Measurements from ENCODE around the gene OLFML2A.

The OLFML2A gene

DNA sequence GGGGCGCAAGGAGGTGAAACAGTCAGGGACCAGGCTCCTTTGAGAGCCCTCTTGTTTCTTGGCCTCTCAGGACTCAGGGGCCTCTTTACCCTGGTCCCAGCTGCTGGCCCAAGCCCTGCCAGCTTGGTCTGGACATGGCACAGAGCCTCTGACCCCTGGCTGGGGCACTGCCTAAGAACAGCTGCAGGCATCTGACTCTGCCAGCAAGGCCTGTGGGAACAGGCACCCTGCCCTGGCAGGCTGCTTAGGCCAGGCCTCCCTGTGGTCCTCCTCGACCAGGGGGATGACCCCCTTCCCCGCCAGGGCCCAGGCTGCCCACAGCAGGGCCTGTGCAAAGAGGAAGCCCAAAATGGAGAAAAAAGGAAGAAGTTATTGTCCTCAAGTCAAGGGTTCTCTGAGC is 25.5 kb downstream of the OLFML2A start:
- Histone ChIP-seq H3K4me3 (no peak overlapping the region), H3K27me3 (ENCODE audit: low read depth) (no peaks in the 10 kb centered on the region), H3K36me3 (replicated peaks) (no peaks in the 10 kb centered on the region), H3K9me3 (no peaks in the 10 kb centered on the region), H3K4me1 (no peaks in the 10 kb centered on the region)
- no peak for DNase-seq (ENCODE audit: low spot score in 2 of 2)
- in situ Hi-C loops (cut with MboI; ENCODE audit: low sequenced_read_pairs) = no loop called here

DNA sequence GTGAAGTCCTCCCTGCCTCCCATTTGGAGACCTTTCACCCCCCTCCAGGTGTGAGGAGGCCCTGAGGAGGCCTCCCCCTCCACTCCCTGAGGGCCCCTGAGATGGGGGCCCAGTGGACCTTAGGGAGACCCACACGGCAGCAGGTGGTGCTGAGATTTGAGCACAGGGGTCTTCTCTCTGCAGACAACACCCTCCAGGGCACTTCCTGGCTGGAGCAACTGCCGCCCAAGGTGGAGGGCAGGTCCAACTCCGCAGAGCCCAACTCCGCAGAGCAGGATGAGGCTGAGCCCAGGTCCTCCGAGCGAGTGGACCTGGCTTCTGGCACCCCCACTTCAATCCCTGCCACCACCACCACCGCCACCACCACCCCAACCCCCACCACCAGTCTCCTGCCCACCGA is 27.0 kb downstream of the OLFML2A start:
- no peaks in the 10 kb centered on the region for H3K4me1 ChIP-seq
- in situ Hi-C loops (cut with MboI; ENCODE audit: low sequenced_read_pairs) = no loop called here
- no peaks in the 10 kb centered on the region for H3K36me3 ChIP-seq (replicated peaks)
- H3K27me3 ChIP-seq (ENCODE audit: low read depth) = no peaks in the 10 kb centered on the region
- no peaks in the 10 kb centered on the region for H3K9me3 ChIP-seq
- no peak overlapping the region for H3K4me3 ChIP-seq
- no peak for DNase-seq (ENCODE audit: low spot score in 2 of 2)

DNA sequence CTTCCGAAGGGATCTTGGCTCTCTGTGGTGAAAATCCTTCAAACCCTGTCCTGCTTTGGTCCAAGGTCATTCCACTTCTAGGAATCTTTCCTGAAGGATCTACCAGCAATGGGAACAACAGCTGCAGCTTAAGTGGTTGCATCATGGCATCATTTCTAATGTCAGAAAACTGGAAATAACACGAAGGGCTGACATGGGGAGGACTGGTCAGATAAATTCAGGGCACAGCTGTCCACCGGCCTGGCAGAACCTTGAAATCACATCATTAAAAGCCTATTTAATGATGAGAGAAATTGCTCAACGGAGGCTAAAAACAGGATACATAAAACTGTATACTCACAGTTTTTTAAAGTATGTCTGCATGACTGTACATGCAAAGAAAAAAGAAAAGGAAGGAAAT is 28.3 kb downstream of the OLFML2A start:
- DNase-seq (ENCODE audit: low spot score in 2 of 2) = no peak
- no peaks in the 10 kb centered on the region for H3K4me1 ChIP-seq
- H3K36me3 ChIP-seq (replicated peaks) = no peaks in the 10 kb centered on the region
- no peaks in the 10 kb centered on the region for H3K9me3 ChIP-seq
- in situ Hi-C loops (cut with MboI; ENCODE audit: low sequenced_read_pairs) = no loop called here
- H3K27me3 ChIP-seq (ENCODE audit: low read depth) = no peaks in the 10 kb centered on the region
- no peak overlapping the region for H3K4me3 ChIP-seq

DNA sequence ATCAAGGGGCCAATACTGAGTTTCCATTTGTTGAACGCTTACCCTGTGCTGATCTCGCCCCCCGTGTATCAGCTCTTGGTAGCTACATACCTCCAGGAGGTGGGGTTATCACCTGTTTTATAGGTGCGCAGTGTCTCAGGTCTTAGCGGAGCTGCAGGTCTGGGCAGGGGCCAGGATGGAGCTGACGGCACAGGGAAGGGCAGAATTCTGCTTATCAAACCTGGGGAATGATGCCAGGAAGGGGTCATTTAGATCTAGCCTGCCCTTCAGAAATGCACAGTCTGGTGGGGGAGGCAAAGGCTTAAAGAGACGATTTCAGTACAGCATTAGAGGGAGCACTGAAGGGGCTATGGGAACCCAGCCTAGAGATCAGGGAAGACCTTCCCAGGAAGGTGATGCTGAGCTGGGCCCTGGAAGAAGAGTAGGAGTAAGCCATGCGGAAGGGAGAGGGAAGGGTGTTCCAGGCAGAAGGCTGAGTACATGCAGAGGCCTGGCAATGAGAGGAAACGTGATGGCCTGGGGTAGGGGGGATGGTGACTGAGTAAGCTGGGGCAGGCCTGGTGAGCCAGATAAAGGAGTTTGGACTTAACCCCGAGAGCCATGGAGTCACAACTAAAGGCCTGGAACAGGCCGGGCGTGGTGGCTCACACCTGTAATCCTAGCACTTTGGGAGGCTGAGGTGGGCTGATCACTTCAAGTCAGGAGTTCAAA is 31.5 kb downstream of the OLFML2A start:
- no peak for DNase-seq (ENCODE audit: low spot score in 2 of 2)
- H3K4me3 ChIP-seq = no peak overlapping the region
- H3K4me1 ChIP-seq = no peaks in the 10 kb centered on the region
- H3K36me3 ChIP-seq (replicated peaks) = no peaks in the 10 kb centered on the region
- in situ Hi-C loops (cut with MboI; ENCODE audit: low sequenced_read_pairs) = no loop called here
- no peaks in the 10 kb centered on the region for H3K27me3 ChIP-seq (ENCODE audit: low read depth)
- no peaks in the 10 kb centered on the region for H3K9me3 ChIP-seq

DNA sequence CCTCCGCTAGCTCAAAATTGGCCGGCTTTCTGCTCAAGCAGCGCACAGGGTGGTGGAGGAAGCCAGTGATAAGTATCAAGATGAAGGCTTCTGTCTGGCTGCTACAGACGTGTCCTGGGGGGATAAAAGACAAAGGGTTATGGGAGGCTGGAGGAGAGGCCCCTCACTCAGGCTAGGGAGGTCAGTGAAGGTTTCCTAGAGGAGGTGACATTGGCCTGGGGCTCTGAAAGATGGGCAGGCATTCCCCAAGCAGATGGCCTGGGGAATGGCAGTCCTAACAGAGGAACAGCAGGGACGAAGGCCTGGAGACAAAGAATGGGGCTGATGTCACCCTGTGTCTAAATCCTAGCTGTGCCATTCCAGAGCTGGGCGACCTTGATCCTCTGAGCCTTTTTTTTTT is 32.3 kb downstream of the OLFML2A start:
- H3K27me3 ChIP-seq (ENCODE audit: low read depth) = no peaks in the 10 kb centered on the region
- no peaks in the 10 kb centered on the region for H3K4me1 ChIP-seq
- H3K9me3 ChIP-seq = no peaks in the 10 kb centered on the region
- no peaks in the 10 kb centered on the region for H3K36me3 ChIP-seq (replicated peaks)
- in situ Hi-C loops (cut with MboI; ENCODE audit: low sequenced_read_pairs) = no loop called here
- H3K4me3 ChIP-seq = no peak overlapping the region
- DNase-seq (ENCODE audit: low spot score in 2 of 2) = no peak

DNA sequence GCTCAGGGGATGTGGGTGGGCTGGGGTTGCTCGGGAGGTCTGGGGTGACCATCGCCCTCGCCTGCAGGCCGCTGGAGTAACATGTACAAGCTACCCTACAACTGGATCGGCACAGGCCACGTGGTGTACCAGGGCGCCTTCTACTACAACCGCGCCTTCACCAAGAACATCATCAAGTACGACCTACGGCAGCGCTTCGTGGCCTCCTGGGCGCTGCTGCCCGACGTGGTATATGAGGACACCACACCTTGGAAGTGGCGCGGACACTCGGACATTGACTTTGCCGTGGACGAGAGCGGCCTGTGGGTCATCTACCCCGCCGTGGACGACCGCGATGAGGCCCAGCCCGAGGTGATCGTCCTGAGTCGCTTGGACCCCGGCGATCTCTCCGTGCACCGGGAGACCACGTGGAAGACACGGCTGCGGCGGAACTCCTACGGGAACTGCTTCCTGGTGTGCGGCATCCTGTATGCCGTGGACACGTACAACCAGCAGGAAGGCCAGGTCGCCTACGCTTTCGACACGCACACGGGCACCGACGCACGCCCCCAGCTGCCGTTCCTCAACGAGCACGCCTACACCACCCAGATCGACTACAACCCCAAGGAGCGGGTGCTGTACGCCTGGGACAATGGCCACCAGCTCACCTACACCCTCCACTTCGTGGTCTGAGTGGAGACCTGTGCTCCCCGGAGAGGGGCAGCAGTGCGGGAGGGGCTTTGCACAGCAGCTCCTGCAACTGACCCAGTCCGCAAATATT is 33.0 kb downstream of the OLFML2A start:
- no peaks in the 10 kb centered on the region for H3K4me1 ChIP-seq
- in situ Hi-C loops (cut with MboI; ENCODE audit: low sequenced_read_pairs) = no loop called here
- H3K9me3 ChIP-seq = no peaks in the 10 kb centered on the region
- H3K27me3 ChIP-seq (ENCODE audit: low read depth) = no peaks in the 10 kb centered on the region
- no peak overlapping the region for H3K4me3 ChIP-seq
- H3K36me3 ChIP-seq (replicated peaks) = no peaks in the 10 kb centered on the region
- no peak for DNase-seq (ENCODE audit: low spot score in 2 of 2)

DNA sequence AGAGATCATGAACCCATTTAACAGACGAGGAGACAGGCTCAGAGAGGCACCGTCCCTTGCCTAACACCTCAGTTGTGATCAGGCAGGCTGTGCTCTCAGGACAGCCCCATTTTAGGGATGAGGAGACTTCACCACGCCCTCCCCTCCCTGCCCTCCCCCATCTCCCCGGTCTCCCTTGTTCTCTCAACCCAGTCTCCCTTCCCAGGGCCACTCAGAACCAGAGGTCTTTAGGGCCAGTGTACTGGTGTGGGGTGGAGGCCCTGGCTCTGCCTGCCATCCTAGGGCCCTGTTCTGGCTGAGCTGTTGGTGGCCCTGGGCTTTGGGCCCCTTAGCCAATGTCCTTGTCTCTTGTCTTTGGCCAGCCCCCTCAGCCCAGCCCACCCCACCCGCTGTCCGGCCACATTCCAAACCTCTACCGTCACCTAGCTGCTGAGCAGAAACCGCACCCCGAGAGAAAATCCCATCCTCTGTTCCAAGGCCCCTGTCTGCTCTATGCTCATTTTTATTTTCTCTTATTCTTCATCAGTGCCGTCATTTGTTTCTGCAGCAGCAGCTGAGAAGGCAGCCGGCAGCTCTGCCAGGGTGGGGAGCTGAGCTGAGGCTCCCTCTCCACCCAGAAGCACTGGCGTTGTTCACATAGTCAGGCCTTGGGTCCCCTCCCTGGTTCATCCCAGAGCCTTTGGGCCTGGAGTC is 33.9 kb downstream of the OLFML2A start:
- Histone ChIP-seq H3K9me3 (no peaks in the 10 kb centered on the region), H3K27me3 (ENCODE audit: low read depth) (no peaks in the 10 kb centered on the region), H3K4me1 (no peaks in the 10 kb centered on the region), H3K36me3 (replicated peaks) (no peaks in the 10 kb centered on the region), H3K4me3 (no peak overlapping the region)
- DNase-seq (ENCODE audit: low spot score in 2 of 2) = peak in 1 of 2 experiments; percentile 31
- in situ Hi-C loops (cut with MboI; ENCODE audit: low sequenced_read_pairs) = no loop called here

DNA sequence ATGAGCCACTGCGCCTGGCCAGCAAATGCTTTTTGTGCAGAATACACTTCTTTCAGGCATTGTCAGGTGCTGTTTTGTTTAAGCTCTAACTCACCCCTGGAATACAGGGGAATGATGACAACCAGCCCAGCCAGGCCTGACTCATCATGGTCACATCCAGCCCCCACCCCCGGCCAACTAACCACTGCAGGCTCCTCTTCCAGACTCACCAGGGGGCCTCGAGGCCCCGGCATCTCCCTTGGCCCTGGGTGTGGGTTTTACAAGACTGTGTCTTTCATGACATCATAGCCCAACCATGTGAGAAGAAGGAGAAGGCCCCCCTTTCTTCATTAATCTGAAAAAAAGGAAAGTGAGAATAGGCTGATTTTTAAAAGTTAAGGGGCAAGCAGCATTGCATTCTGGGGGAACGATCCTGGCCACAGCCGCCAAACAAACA is 35.5 kb downstream of the OLFML2A start:
- Histone ChIP-seq H3K4me3 (no peak overlapping the region), H3K9me3 (no peaks in the 10 kb centered on the region), H3K27me3 (ENCODE audit: low read depth) (no peaks in the 10 kb centered on the region), H3K4me1 (no peaks in the 10 kb centered on the region), H3K36me3 (replicated peaks) (no peaks in the 10 kb centered on the region)
- peak in 1 of 2 experiments; percentile 43 for DNase-seq (ENCODE audit: low spot score in 2 of 2)
- in situ Hi-C loops (cut with MboI; ENCODE audit: low sequenced_read_pairs) = no loop called here

DNA sequence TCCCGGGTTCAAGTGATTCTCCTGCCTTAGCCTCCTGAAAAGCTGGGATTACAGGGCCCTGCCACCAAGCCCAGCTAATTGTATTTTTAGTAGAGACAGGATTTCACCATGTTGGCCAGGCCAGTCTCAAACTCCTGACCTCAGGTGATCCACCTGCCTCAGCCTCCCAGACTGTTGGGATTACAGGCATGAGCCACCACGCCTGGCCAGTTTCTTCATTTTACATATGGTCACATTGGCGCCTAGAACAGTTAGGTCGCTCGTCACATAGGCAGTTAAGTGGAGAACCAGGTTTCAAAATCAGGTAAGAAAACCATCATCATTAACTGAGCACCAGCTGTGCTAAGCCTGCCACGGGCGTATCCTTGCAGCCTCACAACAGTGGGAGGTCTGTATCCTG is 36.1 kb downstream of the OLFML2A start:
- no peaks in the 10 kb centered on the region for H3K27me3 ChIP-seq (ENCODE audit: low read depth)
- no peak overlapping the region for H3K4me3 ChIP-seq
- in situ Hi-C loops (cut with MboI; ENCODE audit: low sequenced_read_pairs) = no loop called here
- H3K4me1 ChIP-seq = no peaks in the 10 kb centered on the region
- H3K9me3 ChIP-seq = no peaks in the 10 kb centered on the region
- no peaks in the 10 kb centered on the region for H3K36me3 ChIP-seq (replicated peaks)
- DNase-seq (ENCODE audit: low spot score in 2 of 2) = no peak

DNA sequence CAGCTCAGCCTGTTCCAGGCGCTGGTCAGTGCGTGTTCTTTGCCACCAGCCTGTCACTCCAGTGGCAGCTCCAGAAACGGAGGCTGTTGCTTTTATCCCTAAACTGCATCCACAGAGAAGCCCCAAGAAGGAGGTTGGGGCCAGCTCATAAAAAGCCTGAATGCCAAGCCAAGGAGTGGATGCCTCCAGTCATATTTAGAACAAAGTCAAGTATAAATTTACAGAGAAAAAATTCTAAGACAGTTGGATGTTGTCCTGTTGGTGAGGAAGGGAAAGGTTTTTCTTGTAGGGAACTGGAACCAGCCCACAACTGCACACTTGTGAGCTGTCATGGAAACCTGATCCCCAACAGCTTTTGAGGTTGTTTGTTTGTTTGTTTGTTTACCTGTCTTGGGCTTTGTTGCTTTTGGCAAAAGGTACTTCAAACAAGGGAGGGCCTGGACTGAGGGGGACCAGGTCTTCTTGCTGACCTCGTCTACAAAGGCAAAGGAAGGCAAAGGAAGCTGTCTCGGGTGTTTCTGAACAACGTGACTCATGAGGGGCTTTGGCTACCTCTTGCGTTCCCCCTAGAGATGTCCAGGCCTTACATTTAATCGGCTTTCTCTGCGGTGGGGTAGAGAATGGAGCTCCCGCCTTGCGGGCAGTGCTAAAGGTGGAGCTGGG is 36.7 kb downstream of the OLFML2A start:
- no peak for DNase-seq (ENCODE audit: low spot score in 2 of 2)
- H3K36me3 ChIP-seq (replicated peaks) = no peaks in the 10 kb centered on the region
- no peaks in the 10 kb centered on the region for H3K4me1 ChIP-seq
- H3K4me3 ChIP-seq = no peak overlapping the region
- no peaks in the 10 kb centered on the region for H3K27me3 ChIP-seq (ENCODE audit: low read depth)
- in situ Hi-C loops (cut with MboI; ENCODE audit: low sequenced_read_pairs) = no loop called here
- no peaks in the 10 kb centered on the region for H3K9me3 ChIP-seq

DNA sequence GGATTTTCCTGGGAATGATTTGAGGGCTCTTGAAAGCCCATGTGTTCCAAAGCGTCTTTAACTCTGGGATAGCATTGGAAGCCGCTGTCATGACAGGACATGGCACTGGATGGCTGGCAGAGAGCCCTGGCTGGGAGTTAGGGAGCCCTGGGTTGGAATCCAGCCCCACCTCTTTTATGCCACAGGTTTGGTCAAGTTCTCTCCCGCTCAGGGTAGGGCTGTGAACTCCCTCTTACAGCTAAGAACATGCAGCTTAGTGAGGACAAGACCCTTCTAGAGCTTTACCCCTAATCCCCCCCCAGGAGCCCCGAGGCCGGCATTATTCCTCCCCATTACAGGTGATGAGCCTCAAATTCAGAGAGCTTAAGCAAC is 37.2 kb downstream of the OLFML2A start:
- DNase-seq (ENCODE audit: low spot score in 2 of 2) = no peak
- H3K4me1 ChIP-seq = no peaks in the 10 kb centered on the region
- in situ Hi-C loops (cut with MboI; ENCODE audit: low sequenced_read_pairs) = no loop called here
- no peaks in the 10 kb centered on the region for H3K27me3 ChIP-seq (ENCODE audit: low read depth)
- H3K4me3 ChIP-seq = no peak overlapping the region
- H3K36me3 ChIP-seq (replicated peaks) = no peaks in the 10 kb centered on the region
- no peaks in the 10 kb centered on the region for H3K9me3 ChIP-seq

DNA sequence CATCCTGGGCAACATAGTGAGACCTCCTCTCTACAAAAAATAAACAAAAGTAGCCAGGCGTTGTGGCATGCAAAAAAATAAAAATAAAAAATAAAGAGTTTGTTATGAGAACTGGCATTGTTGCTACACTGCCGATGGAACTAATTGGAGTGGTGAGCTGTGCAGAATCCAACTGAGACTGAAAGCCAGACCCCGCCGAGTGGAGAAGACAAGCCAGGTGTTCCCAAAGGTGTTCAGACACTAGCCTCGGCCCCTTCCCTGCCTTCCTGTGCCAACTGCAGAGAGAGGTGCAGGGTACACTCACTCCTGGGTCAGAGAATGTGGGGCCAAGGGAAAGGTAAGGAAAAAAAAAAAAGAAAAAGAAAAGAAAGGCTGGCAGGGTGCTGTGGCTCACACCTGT is 38.7 kb downstream of the OLFML2A start:
- in situ Hi-C loops (cut with MboI; ENCODE audit: low sequenced_read_pairs) = no loop called here

DNA sequence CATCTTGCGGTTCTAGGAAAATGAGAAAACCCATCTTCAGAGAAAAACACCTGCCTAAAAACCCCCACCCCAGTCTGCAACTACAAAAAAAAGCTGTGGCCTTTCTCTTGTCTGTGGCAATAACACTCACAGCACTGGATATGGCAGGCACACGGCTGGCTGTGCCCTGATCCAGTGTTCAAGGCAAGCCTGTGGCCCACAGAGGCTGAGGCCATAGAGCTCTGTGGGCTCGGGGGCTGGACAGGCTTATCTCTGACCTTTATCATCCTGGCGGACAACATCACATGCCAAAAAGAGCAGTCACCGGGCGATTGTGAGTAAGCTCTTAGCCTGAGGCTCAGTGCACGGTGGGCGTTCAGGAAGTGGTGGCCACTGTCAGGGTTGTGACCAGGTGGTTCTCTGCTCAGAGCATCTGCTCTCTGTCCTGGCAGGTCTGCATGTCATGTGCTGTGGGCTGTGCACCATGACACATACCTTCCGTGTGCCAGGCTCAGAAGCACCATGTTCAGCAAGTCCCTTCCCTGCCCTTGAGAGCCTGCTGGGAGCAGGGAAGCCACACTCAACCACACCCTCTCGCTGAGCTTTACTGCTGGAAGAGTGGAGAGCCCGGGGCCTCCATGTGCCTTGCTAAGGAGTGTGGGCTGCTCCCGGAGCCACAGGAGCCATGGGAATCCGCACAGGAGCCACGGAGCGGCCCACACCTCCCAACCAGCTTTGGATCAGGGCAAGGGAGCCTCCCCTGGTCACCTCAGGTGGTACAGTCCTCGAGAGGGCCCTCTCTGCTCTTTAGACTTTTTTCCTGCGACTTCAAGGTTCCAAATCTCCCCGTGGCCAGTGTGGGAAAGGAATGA is 41.7 kb downstream of the OLFML2A start:
- no peaks in the 10 kb centered on the region for H3K36me3 ChIP-seq (replicated peaks)
- H3K4me1 ChIP-seq = no peaks in the 10 kb centered on the region
- DNase-seq (ENCODE audit: low spot score in 2 of 2) = no peak
- H3K27me3 ChIP-seq (ENCODE audit: low read depth) = no peaks in the 10 kb centered on the region
- no peak overlapping the region for H3K4me3 ChIP-seq
- in situ Hi-C loops (cut with MboI; ENCODE audit: low sequenced_read_pairs) = no loop called here
- H3K9me3 ChIP-seq = no peaks in the 10 kb centered on the region

More for the DNA sequence above, 38.7 kb downstream of the OLFML2A start:
- Histone ChIP-seq H3K9me3 (no peaks in the 10 kb centered on the region), H3K4me1 (no peaks in the 10 kb centered on the region), H3K27me3 (ENCODE audit: low read depth) (no peaks in the 10 kb centered on the region), H3K36me3 (replicated peaks) (no peaks in the 10 kb centered on the region), H3K4me3 (no peak overlapping the region)
- DNase-seq (ENCODE audit: low spot score in 2 of 2) = no peak
